GM21786 (cell line): ENCODE data around the gene OR52E6.

Experiments used
- ATAC-seq: cut with Tn5 transposase; IDR thresholded peaks from one replicate; pipeline ENCODE4 v1.9.1; 2021; ENCODE audit not compliant: unreplicated experiment

Gene OR52E6

DNA sequence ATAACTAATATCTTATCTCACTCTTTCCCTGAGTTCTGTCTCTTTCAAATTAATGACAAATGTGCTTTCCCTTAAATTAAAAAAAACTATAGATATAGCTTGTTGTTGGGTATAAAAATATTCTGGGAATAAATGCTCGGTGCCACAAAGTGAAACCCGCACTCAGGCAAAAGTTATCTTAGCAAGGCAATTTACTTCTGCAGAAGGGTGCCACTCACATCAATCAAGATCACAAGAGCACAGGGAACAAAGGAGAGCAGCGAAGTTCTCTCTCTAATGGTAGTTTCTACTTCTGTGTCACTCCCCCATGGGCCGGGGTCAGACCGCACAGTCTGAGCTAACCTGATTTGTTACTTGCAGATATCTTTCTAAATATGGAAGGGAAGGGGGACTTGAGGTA is 37.7 kb downstream of the OR52E6 start:
- ATAC-seq = no peak

DNA sequence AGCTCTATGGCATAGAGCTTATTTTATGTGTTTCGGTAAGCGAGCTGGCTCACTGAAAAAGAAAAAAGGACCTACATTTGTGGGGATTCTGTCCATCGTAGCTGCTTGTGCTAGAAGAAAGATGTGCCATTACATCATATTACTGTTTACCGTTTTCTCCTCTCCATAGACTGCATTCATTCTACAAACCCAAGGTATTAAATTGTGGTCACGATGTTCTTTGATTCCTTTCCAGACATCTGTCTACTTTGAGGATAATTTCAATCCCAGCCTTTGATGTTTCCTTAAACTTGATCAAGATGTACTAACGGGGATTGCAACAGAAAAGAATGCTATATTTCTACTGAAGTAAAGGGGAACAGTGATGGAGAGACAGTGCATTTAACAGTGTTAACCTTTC is 45.2 kb downstream of the OR52E6 start:
- no peak for ATAC-seq

DNA sequence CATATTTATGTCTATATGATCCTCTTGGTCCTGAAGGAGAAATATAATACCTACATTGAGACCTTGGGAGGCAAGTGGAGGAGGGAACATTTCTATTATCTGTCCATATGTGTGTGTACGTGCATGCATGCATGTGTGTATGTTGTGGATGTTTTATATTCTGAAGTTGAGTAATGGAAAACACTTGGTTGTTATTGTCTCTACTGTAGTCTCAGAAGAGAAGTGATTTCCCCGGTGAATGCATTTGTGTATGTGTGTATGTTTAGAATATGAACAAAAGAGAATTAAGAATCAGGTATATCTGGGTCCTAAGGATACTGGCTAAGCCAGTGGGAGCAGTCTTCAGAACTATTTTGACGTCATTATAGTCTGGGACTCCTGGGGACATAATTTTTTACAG is 50.5 kb downstream of the OR52E6 start, which contains the start of gene OR52N1:
Gene OR52N1, minus strand, starts transcription at position 101 of the 400 bp plus-strand sequence. CDS start 2,449 bp downstream, outside the sequence.
- no peak for ATAC-seq
